Gastroesophageal sphincter (tissue), 3 donors: Measurements from ENCODE around the gene TPM1.

Experiments
- POLR2A ChIP-seq, 2 donors: fragments of 450-650 bp; IDR thresholded peaks; one replicate each; pipeline ENCODE4 v1.6.1; 2017; ENCODE audit warnings: antibody characterized with exemption in 2 of 2, mild to moderate bottlenecking in 2 of 2, moderate library complexity in 1 of 2
- TF ChIP-seq, protein P1 (sequence below), 4 experiments: fragments of 200-600 bp in 2 of 4; fragments of 450-650 bp in 2 of 4; sonication (generic) in 1 of 4; IDR thresholded peaks; one replicate each; pipeline ENCODE4 v1.5.1; 2017 to 2019; ENCODE audit warnings: antibody characterized with exemption in 4 of 4, mild to moderate bottlenecking in 2 of 4, moderate library complexity in 2 of 4

DNA sequence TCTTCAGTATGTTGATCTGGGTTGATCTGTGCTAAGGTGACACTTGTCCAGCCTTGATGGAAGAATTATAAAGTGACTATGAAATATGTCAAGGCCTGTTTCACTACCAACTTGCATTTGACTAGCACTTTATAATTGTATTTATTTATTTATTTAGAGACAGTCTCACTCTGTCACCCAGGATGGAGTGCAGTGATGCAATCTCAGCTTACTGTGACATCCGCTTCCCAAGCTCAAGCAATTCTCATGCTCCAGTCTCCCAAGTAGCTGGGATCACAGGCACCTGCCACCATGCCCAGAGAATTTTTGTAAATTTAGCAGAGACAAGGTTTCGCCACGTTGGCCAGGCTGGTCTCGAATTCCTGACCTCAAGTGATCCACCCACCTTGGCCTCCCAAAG is 53.6 kb downstream of the TPM1 start:
- no peak for TF ChIP-seq POLR2A (IDR thresholded peaks at IDR 0.05)
- TF ChIP-seq, protein P1, sequence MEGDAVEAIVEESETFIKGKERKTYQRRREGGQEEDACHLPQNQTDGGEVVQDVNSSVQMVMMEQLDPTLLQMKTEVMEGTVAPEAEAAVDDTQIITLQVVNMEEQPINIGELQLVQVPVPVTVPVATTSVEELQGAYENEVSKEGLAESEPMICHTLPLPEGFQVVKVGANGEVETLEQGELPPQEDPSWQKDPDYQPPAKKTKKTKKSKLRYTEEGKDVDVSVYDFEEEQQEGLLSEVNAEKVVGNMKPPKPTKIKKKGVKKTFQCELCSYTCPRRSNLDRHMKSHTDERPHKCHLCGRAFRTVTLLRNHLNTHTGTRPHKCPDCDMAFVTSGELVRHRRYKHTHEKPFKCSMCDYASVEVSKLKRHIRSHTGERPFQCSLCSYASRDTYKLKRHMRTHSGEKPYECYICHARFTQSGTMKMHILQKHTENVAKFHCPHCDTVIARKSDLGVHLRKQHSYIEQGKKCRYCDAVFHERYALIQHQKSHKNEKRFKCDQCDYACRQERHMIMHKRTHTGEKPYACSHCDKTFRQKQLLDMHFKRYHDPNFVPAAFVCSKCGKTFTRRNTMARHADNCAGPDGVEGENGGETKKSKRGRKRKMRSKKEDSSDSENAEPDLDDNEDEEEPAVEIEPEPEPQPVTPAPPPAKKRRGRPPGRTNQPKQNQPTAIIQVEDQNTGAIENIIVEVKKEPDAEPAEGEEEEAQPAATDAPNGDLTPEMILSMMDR (IDR thresholded peaks at IDR 0.05) = no peak
